ENCODE data around the gene BTK.

BTK gene

GRCh38 chrX:101385795-101386541 is at the start of gene BTK:
TSS of gene BTK (minus strand) at chrX:101386191. CDS start at chrX:101375284, 10,907 bp downstream.
- no peak for DNase-seq

GRCh38 chrX:101430457-101431078 is 44.6 kb upstream of the BTK start:
- no peak for DNase-seq

- DNase-seq: no peak
Measured at GRCh38 chrX:101429934-101430333, 43.9 kb upstream of the BTK start.

GRCh38 chrX:101427954-101428353 is 42.0 kb upstream of the BTK start:
- DNase-seq: no peak

- DNase-seq: no peak
Measured at GRCh38 chrX:101419489-101419888, 33.5 kb upstream of the BTK start.

GRCh38 chrX:101417981-101418841 is 32.2 kb upstream of the BTK start:
- no peak for DNase-seq

- DNase-seq: no peak
Measured at GRCh38 chrX:101417190-101417589, 31.2 kb upstream of the BTK start.

- no peak for DNase-seq
Measured at GRCh38 chrX:101416691-101417090, 30.7 kb upstream of the BTK start.

GRCh38 chrX:101415180-101416145 is 29.5 kb upstream of the BTK start:
- peak; percentile 37 for DNase-seq

GRCh38 chrX:101411984-101412383 is 26.0 kb upstream of the BTK start:
- no peak for DNase-seq

GRCh38 chrX:101410461-101410860 is 24.5 kb upstream of the BTK start:
- no peak for DNase-seq

- no peak for DNase-seq
Measured at GRCh38 chrX:101409043-101409442, 23.1 kb upstream of the BTK start.

GRCh38 chrX:101408532-101408841 is 22.5 kb upstream of the BTK start:
- DNase-seq: no peak

- DNase-seq: peak; percentile 92
Measured at GRCh38 chrX:101407748-101408531, 21.9 kb upstream of the BTK start, which contains the start of the genes GLA and HNRNPH2. TSS of gene GLA (minus strand) at chrX:101407925. CDS start at chrX:101407903, 22 bp downstream. TSS of gene HNRNPH2 (plus strand) at chrX:101408222. CDS start at chrX:101411989, 3,767 bp downstream.

GRCh38 chrX:101407167-101407747 is 21.3 kb upstream of the BTK start:
- DNase-seq: no peak

GRCh38 chrX:101399825-101400224 is 13.8 kb upstream of the BTK start:
- no peak for DNase-seq

GRCh38 chrX:101398694-101399093 is 12.7 kb upstream of the BTK start:
- no peak for DNase-seq

- no peak for DNase-seq
Measured at GRCh38 chrX:101397779-101398178, 11.8 kb upstream of the BTK start.

GRCh38 chrX:101395789-101396188 is 9.8 kb upstream of the BTK start:
- no peak for DNase-seq

- DNase-seq: no peak
Measured at GRCh38 chrX:101394372-101394771, 8.4 kb upstream of the BTK start.

Measured in NCI-H748 treated with DMSO at 0.1 percent for 48 hours (cell line).